ENCODE results near the gene VAV2. TPM values are rescaled to one million over a fixed set of nuclear protein-coding genes. Genes with fewer than 3 reads are reported as not detected.

Gene VAV2
- polyA plus RNA-seq, 4 donors: 36.1 to 47.8 (median 36.3) TPM

GRCh38 chr9:133846483-133847090, 145.5 kb downstream of the VAV2 start:
- no peak for DNase-seq (ENCODE audit: low read depth in 4 of 4, low spot score in 3 of 4)

- no peak for DNase-seq (ENCODE audit: low read depth in 4 of 4, low spot score in 3 of 4)
Observed at GRCh38 chr9:133845440-133845839, 146.7 kb downstream of the VAV2 start.

- no peak for DNase-seq (ENCODE audit: low read depth in 4 of 4, low spot score in 3 of 4)
Observed at GRCh38 chr9:133844881-133845410, 147.2 kb downstream of the VAV2 start.

GRCh38 chr9:133844398-133844784, 147.7 kb downstream of the VAV2 start:
- no peak for DNase-seq (ENCODE audit: low read depth in 4 of 4, low spot score in 3 of 4)

GRCh38 chr9:133843751-133844397, 148.2 kb downstream of the VAV2 start:
- DNase-seq (ENCODE audit: low read depth in 4 of 4, low spot score in 3 of 4): no peak

GRCh38 chr9:133843250-133843649, 148.9 kb downstream of the VAV2 start:
- DNase-seq (ENCODE audit: low read depth in 4 of 4, low spot score in 3 of 4): no peak

- no peak for DNase-seq (ENCODE audit: low read depth in 4 of 4, low spot score in 3 of 4)
Observed at GRCh38 chr9:133842721-133843227, 149.3 kb downstream of the VAV2 start.

- DNase-seq (ENCODE audit: low read depth in 4 of 4, low spot score in 3 of 4): no peak
Observed at GRCh38 chr9:133842174-133842573, 149.9 kb downstream of the VAV2 start.

- DNase-seq (ENCODE audit: low read depth in 4 of 4, low spot score in 3 of 4): no peak
Observed at GRCh38 chr9:133841167-133841812, 150.8 kb downstream of the VAV2 start.

GRCh38 chr9:133839822-133840329, 152.2 kb downstream of the VAV2 start:
- no peak for DNase-seq (ENCODE audit: low read depth in 4 of 4, low spot score in 3 of 4)

GRCh38 chr9:133838859-133839507, 153.1 kb downstream of the VAV2 start:
- DNase-seq (ENCODE audit: low read depth in 4 of 4, low spot score in 3 of 4): no peak

- DNase-seq (ENCODE audit: low read depth in 4 of 4, low spot score in 3 of 4): no peak
Observed at GRCh38 chr9:133837627-133838597, 154.2 kb downstream of the VAV2 start.

- DNase-seq (ENCODE audit: low read depth in 4 of 4, low spot score in 3 of 4): no peak
Observed at GRCh38 chr9:133836818-133837217, 155.3 kb downstream of the VAV2 start.

- no peak for DNase-seq (ENCODE audit: low read depth in 4 of 4, low spot score in 3 of 4)
Observed at GRCh38 chr9:133836001-133836758, 155.9 kb downstream of the VAV2 start.

- no peak for DNase-seq (ENCODE audit: low read depth in 4 of 4, low spot score in 3 of 4)
Observed at GRCh38 chr9:133835262-133835901, 156.7 kb downstream of the VAV2 start.

GRCh38 chr9:133834080-133834976, 157.8 kb downstream of the VAV2 start:
- DNase-seq (ENCODE audit: low read depth in 4 of 4, low spot score in 3 of 4): no peak

GRCh38 chr9:133833388-133834025, 158.6 kb downstream of the VAV2 start:
- DNase-seq (ENCODE audit: low read depth in 4 of 4, low spot score in 3 of 4): no peak
